Neural cell (in vitro differentiated cells): ENCODE measurements around the gene ARHGAP6. TPM values are rescaled to one million over a fixed set of nuclear protein-coding genes. Genes with fewer than 3 reads are reported as not detected.

Experiments used
- H2AFZ ChIP-seq: fragments of 200-600, 300-800 bp; sonication (generic), shearing (Covaris generic); 2 replicates; pipeline ENCODE4 v1.6.0; 2014; ENCODE audit warnings: low read depth, mild to moderate bottlenecking, antibody characterized with exemption, low read length, moderate library complexity
- H3F3A ChIP-seq: fragments of 200-600 bp; shearing (Covaris generic); 2 replicates; pipeline ENCODE4 v1.6.1; 2016; ENCODE audit warnings: mild to moderate bottlenecking, moderate library complexity, mixed read lengths, antibody characterized with exemption, low read length; ENCODE audit not compliant: insufficient read depth, poor library complexity, severe bottlenecking
- H3K27ac ChIP-seq: fragments of 200-600, 300-800 bp; sonication (generic), shearing (Covaris generic); 2 replicates; pipeline ENCODE4 v1.5.1; 2014; ENCODE audit warnings: mild to moderate bottlenecking, low read length, moderate library complexity
- H3K27me3 ChIP-seq: fragments of 300-800, 200-600 bp; sonication (generic), shearing (Covaris generic); 2 replicates; pipeline ENCODE4 v1.6.0; 2014; ENCODE audit warnings: mild to moderate bottlenecking, low read depth, low read length, moderate library complexity; ENCODE audit not compliant: insufficient read depth
- H3K36me3 ChIP-seq: fragments of 300-800, 200-600 bp; sonication (generic), shearing (Covaris generic); 2 replicates; pipeline ENCODE4 v1.5.1; 2014; ENCODE audit warnings: mild to moderate bottlenecking, antibody characterized with exemption, low read length, moderate library complexity; ENCODE audit not compliant: insufficient read depth
- H3K4me2 ChIP-seq: fragments of 300-800, 200-600 bp; sonication (generic), shearing (Covaris generic); 2 replicates; pipeline ENCODE4 v1.6.0; 2014; ENCODE audit warnings: mild to moderate bottlenecking, low read length
- H3K4me3 ChIP-seq: fragments of 300-800, 200-600 bp; sonication (generic), shearing (Covaris generic); 2 replicates; pipeline ENCODE4 v1.5.1; 2014; ENCODE audit warnings: mild to moderate bottlenecking, low read length, moderate library complexity
- H3K79me2 ChIP-seq: fragments of 200-600 bp; shearing (Covaris generic); replicated peaks from 2 replicates; pipeline ENCODE4 v1.6.0; 2014; ENCODE audit warnings: mild to moderate bottlenecking, low read length, moderate library complexity; ENCODE audit not compliant: insufficient read depth
- H3K9ac ChIP-seq: fragments of 300-800, 200-600 bp; sonication (generic), shearing (Covaris generic); 2 replicates; pipeline ENCODE4 v1.6.1; 2016; ENCODE audit warnings: mild to moderate bottlenecking, low read length, mixed read lengths
- H3K9me2 ChIP-seq: fragments of 200-600 bp; shearing (Covaris generic); 2 replicates; pipeline ENCODE4 v1.6.1; 2016; ENCODE audit warnings: mild to moderate bottlenecking, low read length, mixed read lengths; ENCODE audit not compliant: insufficient read depth
- H3K9me3 ChIP-seq: fragments of 200-600, 300-800 bp; sonication (generic), shearing (Covaris generic); 2 replicates; pipeline ENCODE4 v1.6.1; 2016; ENCODE audit warnings: mild to moderate bottlenecking, mixed run types, low read length, moderate library complexity, mixed read lengths
- H4K20me1 ChIP-seq: fragments of 200-600 bp; shearing (Covaris generic); 2 replicates; pipeline ENCODE4 v1.6.1; 2016; ENCODE audit warnings: mild to moderate bottlenecking, mixed run types; ENCODE audit not compliant: insufficient read depth
- CTCF ChIP-seq: fragments of 450-650 bp; IDR thresholded peaks from 2 replicates; pipeline ENCODE4 v1.5.1; 2014; ENCODE audit warnings: antibody characterized with exemption, mild to moderate bottlenecking, moderate library complexity; ENCODE audit not compliant: poor library complexity, severe bottlenecking
- EP300 ChIP-seq: fragments of 450-650 bp; conservative IDR thresholded peaks from 2 replicates; pipeline ENCODE4 v1.6.1; 2014; ENCODE audit warnings: antibody characterized with exemption, mild to moderate bottlenecking, moderate library complexity; ENCODE audit not compliant: poor library complexity, severe bottlenecking
- EZH2 ChIP-seq: fragments of 200-600, 300-800 bp; shearing (Covaris generic), sonication (generic); IDR thresholded peaks from 2 replicates; pipeline ENCODE4 v1.6.1; 2014; ENCODE audit warnings: antibody characterized with exemption, low read length, borderline replicate concordance, mild to moderate bottlenecking; ENCODE audit not compliant: insufficient read depth, poor library complexity, severe bottlenecking
- MXI1 ChIP-seq: fragments of 450-650 bp; conservative IDR thresholded peaks from 2 replicates; pipeline ENCODE4 v1.6.1; 2014; ENCODE audit warnings: antibody characterized with exemption, mild to moderate bottlenecking; ENCODE audit not compliant: poor library complexity, severe bottlenecking
- POLR2AphosphoS5 ChIP-seq: IDR thresholded peaks from 2 replicates; pipeline ENCODE4 v1.6.1; 2012
- RAD21 ChIP-seq: fragments of 450-650 bp; conservative IDR thresholded peaks from 2 replicates; pipeline ENCODE4 v1.6.1; 2014; ENCODE audit warnings: antibody characterized with exemption, mild to moderate bottlenecking, moderate library complexity
- REST ChIP-seq: IDR thresholded peaks from 2 replicates; pipeline ENCODE4 v1.6.1; 2012; ENCODE audit warnings: borderline replicate concordance
- SMC3 ChIP-seq: fragments of 450-650 bp; conservative IDR thresholded peaks from 2 replicates; pipeline ENCODE4 v1.6.1; 2014; ENCODE audit warnings: antibody characterized with exemption, mild to moderate bottlenecking, moderate library complexity; ENCODE audit not compliant: poor library complexity
- TAF1 ChIP-seq: IDR thresholded peaks from 2 replicates; pipeline ENCODE4 v1.6.1; 2012; ENCODE audit warnings: low read depth
- polyA plus RNA-seq: library from polyadenylated mRNA; depleted of rRNA; stranded (reverse); fragments of >200 nt; gene quantifications from 2 replicates; pipeline ENCODE4 v1.2.3, GENCODE V29; 2014

Gene ARHGAP6
- polyA plus RNA-seq, 1 donor from 2014 or later: 0.40 TPM

GRCh38 chrX:11403631-11404030 lies 262.1 kb downstream of the ARHGAP6 start:
- TF ChIP-seq POLR2AphosphoS5 (no peak), MXI1 (no peak), SMC3 (no peak), TAF1 (no peak), CTCF (no peak), EZH2 (no peak), EP300 (no peak), REST (no peak), RAD21 (no peak)
- Histone ChIP-seq H4K20me1 (no peaks in the 10 kb centered on the region), H3K9me3 (no peaks in the 10 kb centered on the region), H2AFZ (no peak overlapping the region), H3F3A (no peaks in the 10 kb centered on the region), H3K9ac (no peak overlapping the region), H3K4me3 (no peak overlapping the region), H3K4me2 (no peak overlapping the region), H3K27ac (no peak overlapping the region), H3K79me2 (no peaks in the 10 kb centered on the region), H3K9me2 (no peaks in the 10 kb centered on the region), H3K36me3 (no peaks in the 10 kb centered on the region), H3K27me3 (no peaks in the 10 kb centered on the region)

- H2AFZ ChIP-seq: no peak overlapping the region
- no peak for TF ChIP-seq RAD21
- no peak for TF ChIP-seq EZH2
- TF ChIP-seq REST: no peak
- TF ChIP-seq TAF1: no peak
- TF ChIP-seq CTCF: no peak
- no peak for TF ChIP-seq EP300
- no peak for TF ChIP-seq POLR2AphosphoS5
- TF ChIP-seq SMC3: no peak
- no peak for TF ChIP-seq MXI1
- no peaks in the 10 kb centered on the region for H3K36me3 ChIP-seq
- no peak overlapping the region for H3K27ac ChIP-seq
- H3K4me3 ChIP-seq: no peak overlapping the region
- no peaks in the 10 kb centered on the region for H3F3A ChIP-seq
- no peak overlapping the region for H3K4me2 ChIP-seq
- no peaks in the 10 kb centered on the region for H4K20me1 ChIP-seq
- no peaks in the 10 kb centered on the region for H3K79me2 ChIP-seq
- H3K9me3 ChIP-seq: no peaks in the 10 kb centered on the region
- H3K9me2 ChIP-seq: no peaks in the 10 kb centered on the region
- H3K27me3 ChIP-seq: no peaks in the 10 kb centered on the region
- no peak overlapping the region for H3K9ac ChIP-seq
These were observed 263.8 kb downstream of the ARHGAP6 start for GRCh38 chrX:11401966-11402365.
